OCI-M1 (cell line): ENCODE measurements around the gene PLCZ1.
"Not testable (repeated sequence)": the region's sequence is repeated elsewhere in the genome, so short reads cannot be mapped to it uniquely, and the experiment has no call there.

ENCODE experiments used
- DNase-seq: peaks from one replicate; lab custom pipeline; 2025; lab: John Stamatoyannopoulos, UW

The PLCZ1 gene

GRCh38 chr12:18703321-18703720 lies 34.5 kb downstream of the PLCZ1 start:
- DNase-seq = no peak

DNA sequence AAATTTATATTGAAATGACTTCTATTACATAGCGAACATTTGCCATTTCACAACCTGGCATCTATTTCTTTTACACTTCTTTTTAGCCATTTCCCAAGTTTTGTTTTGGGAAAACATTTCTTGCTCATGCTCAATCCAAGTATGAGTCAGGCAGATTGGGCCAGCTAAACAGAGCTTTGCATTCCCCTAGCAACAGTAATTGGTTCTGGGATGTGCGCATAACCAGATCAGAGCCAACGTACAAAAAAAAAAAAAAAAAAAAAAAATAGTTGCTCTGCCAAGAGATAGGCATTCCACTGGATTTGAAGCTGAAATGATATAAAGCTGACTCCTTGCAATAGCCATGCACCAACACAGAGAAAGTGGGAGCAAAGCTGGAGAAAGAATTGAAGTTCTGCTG lies 37.5 kb downstream of the PLCZ1 start:
- DNase-seq = no peak

DNA sequence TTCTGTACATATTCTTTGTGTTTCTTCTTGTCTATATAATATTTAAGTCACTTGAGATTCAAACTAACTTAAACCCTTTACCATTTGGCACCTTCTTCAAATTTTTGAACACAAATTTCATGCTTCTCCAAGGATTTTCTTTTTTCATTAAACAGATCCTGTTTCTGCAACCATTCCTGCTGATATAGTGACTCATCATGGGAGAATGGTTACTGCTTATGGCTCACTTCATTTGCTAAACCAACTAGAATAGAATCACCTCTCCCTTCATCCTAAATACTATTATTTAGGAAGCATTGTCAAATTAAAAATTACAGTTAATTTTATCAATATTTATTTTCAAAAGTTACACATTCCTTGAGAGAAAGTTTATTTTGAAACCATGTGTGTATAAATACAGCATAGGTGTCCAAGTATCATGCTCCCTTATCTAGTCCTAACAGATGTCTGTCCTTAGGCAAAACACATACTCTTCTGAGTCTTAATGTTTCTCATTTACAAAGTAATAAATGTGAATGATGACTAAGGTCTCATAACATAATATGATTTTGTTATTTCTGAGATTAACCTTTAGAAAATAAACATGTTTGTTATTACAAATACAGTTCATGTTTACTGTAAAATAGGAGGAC lies 40.7 kb downstream of the PLCZ1 start:
- DNase-seq = peak; percentile 43

GRCh38 chr12:18693986-18694385 lies 43.8 kb downstream of the PLCZ1 start:
- DNase-seq = not testable (repeated sequence)

GRCh38 chr12:18690653-18691052 lies 47.2 kb downstream of the PLCZ1 start:
- DNase-seq = no peak

DNA sequence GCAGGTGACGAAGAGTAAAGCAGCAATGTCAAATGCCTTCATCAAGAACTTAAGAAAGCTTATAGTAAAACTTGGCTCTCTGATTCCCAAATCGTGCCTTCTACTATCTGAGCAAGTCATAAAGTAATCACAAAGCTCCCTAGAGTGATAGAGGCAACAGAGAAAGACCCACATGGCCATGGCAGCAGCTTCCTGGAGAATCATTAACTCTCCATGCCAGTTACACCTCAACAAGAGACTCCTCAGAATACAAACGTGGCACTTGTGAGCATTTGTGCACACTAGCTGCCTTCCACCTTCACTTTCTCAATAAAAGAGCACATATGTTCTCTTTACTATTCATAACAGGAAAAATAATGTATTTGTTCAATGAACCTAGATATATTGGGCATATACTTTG lies 48.0 kb downstream of the PLCZ1 start:
- no peak for DNase-seq

- no peak for DNase-seq
Observed at GRCh38 chr12:18684430-18684829, 53.4 kb downstream of the PLCZ1 start.

DNA sequence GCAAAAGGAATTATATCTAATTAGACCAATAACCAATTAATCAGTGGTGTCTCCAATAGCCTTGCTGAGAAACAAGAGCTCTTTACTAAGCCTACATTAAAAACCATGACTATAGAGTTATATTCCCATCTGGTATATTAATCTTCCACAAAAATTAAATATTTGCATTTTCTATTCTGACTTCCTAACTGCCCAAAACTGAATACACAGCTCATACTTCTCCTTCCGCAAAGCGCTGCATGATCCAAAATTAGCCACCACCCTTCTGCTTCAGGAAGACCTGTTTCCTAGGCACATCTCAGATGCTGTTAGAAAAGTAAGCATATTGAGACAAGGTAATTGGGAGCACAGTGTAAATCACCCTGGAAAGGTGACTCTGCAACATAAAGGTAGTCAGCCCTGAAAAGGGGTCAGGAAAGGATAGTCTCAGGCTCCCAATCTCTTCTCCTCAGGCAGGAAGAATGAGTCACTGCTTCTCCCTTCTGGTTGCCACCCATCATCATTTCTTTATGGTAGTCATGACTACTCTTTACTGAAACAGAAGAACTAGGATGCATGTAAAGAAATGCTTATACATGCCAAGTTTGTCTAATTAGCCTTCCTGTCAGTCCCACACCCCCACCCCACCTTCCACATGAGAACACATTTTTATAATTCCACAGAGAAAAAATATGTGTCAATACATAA lies 54.3 kb downstream of the PLCZ1 start:
- no peak for DNase-seq

- peak; percentile 7 for DNase-seq
Observed at GRCh38 chr12:18681818-18682217, 56.0 kb downstream of the PLCZ1 start.

GRCh38 chr12:18676996-18677588 lies 60.7 kb downstream of the PLCZ1 start:
- no peak for DNase-seq

DNA sequence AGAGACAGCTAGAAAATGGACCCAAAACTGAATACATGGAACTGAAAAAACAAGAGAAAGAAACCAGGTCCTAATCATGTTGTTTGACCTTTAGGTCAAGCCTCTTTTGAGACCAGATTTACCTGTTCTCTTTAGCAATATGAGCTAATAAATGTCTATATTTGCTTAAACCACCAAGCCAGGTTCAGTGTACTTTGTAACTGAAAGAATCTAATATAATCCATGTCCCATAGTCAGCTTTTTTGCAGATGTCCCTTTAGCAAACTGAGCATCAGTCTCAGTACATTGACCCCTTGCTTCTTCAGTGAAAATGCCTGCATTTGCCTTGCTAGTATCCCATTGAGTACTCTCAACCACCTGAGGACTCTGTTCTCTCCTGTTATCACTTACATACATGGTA lies 61.7 kb downstream of the PLCZ1 start:
- no peak for DNase-seq

DNA sequence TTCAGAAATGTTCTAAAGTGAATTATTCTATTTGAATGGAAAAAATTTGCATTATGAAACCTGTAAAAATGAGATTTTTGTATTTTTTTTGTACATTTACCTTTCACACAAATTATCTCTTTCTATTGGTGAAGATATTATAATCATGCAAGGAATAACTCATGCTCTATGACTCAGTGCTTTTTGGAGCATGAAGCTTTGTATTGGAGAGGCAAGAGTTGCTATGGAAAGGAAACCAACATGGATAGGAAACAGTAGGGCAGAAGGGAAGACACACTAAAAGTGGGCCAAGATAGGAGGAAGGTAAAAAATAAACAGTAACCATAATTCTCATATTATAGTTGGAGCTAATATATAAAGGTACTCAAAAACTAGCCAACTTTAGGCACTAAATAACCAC lies 79.0 kb downstream of the PLCZ1 start:
- DNase-seq = no peak

DNA sequence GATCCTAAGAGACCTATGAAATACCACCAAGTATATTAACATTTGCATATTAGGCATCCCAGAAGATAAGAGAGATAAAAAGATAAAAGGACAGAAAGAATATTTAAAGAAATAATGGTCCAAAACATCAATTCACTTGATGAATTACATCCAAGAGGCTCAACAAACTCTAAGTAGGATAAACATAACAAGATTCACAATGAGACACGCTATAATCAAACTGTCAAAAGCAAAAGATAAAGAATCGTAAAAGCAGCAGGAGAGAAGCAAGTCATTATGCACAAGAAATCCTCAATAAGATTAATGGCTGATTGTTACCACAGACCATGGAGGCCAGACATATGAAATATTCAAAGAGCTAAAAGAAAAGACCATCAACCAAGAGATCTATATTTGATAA lies 79.6 kb downstream of the PLCZ1 start:
- DNase-seq = no peak

DNA sequence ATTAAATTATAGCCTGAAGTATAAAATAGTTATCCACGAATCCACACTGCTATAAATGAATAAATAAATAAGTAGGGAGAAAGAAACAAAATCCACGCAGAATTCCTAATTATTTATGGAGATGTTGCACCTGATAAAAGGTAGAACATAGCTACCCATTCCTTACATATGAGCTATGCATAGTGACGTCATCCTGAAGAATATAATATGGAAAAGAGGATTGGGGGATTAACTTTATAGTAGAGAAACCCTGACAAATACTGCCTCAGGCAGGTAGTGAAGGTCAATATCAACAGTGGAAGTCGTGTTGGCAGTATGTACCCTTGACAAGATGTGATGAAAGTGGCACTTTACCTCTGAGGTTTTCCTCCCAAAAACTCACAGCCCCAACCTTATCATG lies 82.5 kb downstream of the PLCZ1 start:
- DNase-seq = no peak

GRCh38 chr12:18653465-18653864 lies 84.3 kb downstream of the PLCZ1 start:
- no peak for DNase-seq

- no peak for DNase-seq
Observed at GRCh38 chr12:18652596-18652995, 85.2 kb downstream of the PLCZ1 start.

DNA sequence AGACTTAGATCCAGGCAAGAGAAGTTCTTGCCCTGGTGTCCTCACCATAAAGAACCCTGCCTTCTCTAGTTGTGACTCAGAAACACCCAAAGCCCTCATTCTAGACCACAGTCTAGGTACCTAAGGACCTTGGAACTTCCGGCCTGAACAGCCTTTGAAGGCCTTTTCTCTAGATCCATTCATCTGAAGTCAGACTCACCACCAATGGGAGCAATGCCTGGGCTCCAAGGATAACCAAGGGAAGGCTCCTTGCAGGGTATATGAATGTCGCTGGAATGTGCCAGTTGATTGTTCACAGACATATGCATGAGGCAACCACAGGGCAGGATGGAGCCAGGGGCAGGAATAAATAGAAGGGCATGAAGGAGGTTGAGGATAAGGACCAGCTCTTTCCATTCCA lies 86.3 kb downstream of the PLCZ1 start:
- no peak for DNase-seq

DNA sequence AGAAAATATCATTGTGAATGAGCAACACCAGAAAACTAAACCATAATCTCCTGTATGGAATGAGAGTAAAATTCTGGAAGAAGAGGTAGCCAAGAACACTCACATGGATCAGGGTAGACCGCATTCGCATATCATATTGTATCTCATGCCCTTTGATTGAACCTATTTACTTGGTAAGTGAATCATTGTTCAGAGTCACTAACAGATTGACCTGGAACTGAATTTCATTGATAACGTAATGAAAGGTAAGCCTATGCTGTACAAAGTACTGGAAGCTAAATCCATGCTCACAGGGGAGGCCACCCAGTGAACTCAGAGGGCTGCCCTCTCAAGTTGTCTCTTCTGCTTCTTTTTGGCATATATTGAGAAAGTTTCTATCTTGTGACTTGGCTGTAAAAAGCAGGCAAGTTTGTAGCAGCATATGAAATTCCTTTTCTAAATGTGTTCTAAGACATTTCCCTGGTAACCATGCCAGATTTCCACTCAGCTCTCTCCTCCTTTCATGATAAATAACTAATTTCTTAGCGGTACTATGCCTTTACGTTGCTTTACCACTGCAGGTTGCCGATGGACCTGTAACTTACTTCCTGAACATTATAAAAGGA lies 91.4 kb downstream of the PLCZ1 start:
- no peak for DNase-seq

DNA sequence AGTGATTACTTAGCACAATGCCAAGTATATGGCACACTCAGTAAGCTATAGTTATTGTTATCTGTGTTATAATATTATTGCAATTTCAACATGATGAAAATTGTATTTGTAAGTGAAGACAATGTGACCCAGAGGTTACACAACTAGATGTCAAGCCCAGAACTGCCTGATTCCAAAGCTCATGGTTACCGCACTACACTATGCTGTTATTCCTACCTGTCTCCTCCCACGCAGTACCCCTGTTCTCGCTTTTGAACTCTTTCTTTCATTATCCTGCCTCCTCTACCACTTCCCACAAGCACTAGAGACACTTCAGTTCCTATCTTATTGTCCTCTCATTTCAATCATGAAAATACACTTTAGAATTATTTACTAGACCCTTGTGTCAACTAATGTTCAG lies 93.2 kb downstream of the PLCZ1 start:
- no peak for DNase-seq

DNA sequence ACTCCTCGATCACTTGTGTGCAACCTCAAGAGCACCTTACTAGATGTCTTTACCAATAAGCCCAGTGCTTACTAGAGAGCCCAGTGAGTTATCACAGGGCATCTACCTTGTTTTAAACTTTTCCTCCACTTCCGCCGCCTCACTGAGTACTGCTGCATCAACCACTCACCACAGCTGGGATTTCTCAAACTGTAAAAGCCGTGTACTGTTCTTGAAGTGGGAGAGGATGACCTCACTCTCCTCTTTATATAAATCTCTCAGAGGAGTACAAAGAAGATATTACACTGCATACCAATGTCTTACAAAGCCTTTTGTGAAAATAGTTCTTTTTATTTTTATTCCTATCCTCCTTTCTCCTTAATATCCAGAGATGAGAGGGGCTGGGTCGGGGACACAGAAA lies 94.1 kb downstream of the PLCZ1 start:
- no peak for DNase-seq

GRCh38 chr12:18640321-18640955 lies 97.4 kb downstream of the PLCZ1 start:
- DNase-seq = no peak

DNA sequence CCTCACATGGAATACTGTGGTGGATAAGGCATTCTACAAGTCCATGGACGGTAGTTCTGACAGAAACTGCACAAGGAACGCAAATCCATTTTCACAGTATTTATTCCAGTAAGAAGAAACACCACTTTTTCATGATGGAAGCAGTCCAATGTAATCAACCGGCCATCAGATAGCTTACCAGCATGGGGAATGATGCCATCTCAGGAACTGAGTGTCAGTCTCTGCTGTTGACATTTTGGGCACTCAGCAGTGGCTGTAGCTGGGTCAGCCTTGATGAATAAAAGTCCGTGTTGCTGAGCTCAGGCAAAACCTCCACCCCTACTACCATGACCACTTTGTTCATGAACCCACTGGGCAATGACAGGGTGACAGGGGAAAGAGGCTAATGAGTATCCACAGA lies 103.4 kb downstream of the PLCZ1 start:
- DNase-seq = no peak
